Measurements from ENCODE around the gene CFAP210.

The CFAP210 gene, protein sequence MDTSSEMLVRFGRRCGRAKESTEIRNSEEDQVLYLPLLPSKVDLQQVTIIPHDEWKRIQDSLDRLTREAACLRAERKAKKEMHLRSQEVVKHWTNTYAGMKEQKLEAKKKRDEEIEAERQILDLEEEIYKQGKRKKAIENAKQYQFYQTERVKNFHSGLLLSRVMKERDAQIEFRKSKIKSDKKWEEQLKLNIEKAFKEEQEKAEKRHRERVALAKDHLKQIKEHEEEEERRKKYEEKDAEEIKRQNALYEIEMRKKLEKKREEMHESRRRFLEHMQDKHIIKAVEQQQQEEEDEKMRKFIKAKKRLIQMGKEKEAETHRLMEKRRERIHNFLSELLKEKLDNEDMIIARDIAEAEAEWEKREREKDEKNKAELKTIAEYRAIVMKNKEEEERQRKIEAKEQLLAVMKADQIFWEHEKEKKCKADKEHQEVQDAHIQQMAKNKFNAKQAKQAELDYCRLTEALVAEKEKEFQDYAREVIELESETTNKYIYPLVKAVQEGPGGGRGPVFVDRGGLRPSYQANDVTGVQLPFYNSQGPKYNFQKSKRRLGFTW

DNA sequence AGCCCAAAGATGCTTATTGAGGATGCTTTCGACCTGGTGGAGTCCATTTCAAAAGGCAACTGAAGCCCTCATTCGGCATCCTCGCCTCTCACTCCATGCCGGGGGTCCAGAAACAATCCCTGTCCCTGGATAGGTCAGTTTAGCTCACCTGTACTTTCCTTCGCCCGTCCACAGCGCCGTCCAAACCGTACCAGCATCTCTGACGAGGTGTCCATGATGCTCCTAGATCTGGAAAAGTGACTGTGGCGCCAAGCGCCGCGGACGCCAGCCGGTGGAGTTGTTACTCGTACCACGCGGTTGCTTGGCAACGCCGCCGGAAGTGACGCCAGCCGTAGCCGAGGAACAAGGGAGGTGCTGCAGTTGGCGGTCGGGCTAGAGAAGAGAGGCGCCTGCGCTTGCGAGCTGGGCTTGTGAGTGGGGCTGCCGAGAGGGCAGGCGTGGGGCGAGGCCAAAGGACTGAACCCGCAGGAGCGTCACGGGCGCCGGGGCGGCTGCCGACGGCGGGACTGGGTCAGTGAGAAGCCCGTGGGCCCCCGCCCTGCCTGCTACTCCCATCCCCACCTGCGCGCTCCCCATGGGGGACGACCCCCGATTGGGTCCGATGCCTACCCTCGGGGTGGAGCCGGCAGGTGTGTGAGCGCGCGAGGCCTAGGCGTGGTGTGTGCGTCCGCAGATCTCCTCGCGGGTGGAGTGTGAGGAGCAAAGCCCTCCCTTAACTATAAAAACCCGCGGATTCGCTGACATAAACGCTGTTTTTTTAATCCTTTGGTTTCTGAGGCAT, at the start of gene CFAP210, which contains the start of gene PHOSPHO2:
CFAP210 (minus strand) TSS at position 293 of the 781 bp plus-strand sequence; CDS start at position 215, 78 bp downstream.
PHOSPHO2 (plus strand) TSS at position 357 of the 781 bp plus-strand sequence. CDS start 6,503 bp downstream, outside the sequence.
- peak; percentile 99 for DNase-seq

DNA sequence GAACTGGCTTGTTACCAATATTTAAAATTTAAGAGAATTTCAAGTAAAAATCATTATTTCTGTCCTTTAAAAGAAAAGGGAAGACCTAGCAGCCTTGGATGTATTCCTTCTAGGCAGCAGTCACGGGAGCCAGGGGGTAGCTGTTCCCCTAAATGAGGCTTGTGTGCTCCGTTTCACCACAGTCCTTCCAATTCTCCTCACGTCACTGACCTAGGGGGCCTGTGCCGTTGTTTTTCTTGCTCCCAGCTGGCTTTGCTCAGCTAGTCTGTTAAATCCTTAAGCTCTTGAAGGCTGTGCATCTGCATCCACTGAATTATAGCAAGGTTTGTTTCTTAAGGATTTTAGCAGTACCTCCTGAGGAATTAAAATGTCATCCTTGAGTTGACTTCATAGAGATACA, 49.3 kb upstream of the CFAP210 start:
- DNase-seq, result no peak

DNA sequence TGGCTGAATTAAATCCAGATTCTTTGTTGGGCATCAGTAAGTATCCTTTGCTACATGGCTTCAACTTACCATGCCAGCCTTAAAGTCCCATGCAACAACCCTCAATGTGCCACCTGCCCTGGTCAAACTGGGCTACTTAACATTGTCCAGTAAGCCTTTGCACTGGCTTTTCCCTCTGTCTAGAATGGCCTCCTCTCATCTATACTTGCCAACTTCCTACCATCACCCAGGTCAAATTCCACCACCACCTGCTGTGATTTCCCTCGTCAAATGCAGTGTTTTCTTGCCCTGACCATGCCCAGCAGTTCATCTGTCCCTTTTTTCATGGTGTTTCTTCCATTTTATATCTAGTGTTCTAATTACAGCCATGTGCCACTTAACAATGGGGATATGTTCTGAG, 45.1 kb upstream of the CFAP210 start:
- DNase-seq, result no peak

DNA sequence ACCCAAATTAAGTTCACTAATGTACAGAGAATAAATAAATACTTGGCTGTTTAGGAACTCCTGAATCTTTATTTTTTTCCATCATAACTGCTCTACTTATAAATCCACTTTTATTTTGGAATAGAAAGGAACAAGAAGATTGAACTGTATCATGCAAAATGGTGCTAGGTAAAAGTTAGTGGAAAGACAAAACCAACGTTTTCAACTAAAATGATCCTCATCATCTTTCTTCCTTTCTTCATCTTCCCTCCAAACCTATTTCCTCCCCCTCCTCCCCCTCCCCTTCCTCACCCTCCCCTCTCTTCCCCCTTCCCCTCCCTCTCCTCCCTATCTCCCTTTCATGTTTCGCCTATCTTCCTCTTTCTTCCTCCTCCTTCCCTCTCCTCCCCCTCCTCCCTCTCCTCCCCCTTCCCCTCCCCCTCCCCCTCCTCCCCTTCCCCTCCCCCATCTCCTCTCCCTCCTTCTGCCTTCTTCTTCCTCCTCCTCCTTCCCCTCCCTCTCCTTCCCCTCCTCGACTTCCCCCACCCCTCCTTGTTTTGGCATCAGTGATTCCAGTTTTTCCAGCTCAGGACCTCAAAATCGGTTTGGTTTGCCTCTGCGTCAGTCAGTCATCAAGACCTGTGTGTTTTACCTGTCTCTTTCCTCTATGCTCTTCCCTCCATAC, 44.5 kb upstream of the CFAP210 start:
- no peak for DNase-seq

DNA sequence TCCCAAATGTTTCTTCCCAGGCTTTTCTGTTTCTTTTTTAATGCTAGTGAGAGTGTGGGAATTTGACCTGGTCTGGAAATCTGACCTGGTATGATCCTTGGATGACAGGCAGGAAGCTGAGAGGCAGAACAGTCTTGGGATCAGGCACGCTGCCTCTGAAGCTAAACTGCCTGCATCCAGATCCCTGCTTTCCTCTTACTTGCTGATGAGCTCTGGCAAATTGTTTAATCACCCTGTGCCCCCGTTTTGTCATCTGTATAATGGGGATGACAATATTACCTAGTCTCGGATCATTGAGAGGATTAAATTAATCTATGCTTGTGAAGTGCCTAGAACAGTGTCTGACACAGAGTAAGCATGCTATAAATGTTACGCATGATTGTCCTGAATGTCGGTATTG, 42.7 kb upstream of the CFAP210 start:
- DNase-seq, result no peak

DNA sequence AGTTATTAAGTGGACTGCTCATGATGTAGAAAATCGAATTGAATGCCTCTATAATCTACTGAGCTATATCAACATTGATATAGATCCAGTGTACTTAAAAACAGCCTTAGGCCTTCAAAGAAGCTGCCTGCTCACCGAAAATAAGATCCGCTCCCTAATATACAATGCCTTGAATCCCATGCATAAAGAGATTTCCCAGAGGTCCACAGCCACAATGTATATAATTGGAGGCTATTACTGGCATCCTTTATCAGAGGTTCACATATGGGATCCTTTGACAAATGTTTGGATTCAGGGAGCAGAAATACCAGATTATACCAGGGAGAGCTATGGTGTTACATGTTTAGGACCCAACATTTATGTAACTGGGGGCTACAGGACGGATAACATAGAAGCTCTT, 41.4 kb upstream of the CFAP210 start:
- DNase-seq, result no peak

DNA sequence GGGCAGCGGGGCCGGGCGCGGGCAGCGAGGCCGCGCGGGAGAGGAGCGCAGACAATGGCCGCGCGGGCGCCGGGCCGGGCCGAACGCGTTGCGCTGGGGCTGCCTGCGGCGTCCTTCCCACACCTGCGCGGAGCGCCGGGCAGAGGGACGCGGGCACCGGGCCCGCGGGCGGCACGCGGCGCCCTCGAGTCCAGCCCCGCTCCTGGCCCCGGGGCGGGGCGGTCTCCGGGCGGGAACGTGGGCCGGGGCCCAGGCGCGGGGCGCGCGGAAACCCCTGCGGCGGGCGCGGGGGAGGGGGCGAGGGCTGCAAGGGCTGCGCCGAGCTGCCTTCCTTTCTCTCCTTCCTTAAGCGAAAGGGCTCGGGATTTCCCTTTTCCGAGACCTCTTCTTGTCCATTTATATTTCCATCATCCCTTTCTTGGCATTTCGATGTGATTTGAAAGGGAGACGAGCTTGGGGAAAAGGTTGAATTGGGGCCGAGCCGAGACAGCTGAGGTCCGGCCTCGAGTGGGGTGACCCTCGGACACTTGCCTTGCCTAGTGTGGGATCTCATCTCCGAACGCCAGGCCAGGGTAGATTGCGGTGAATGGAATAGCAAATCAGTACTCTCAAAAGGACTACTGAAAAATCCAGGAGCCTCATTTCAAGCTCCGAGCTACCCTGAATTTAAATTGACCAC, 40.1 kb upstream of the CFAP210 start:
- no peak for DNase-seq

DNA sequence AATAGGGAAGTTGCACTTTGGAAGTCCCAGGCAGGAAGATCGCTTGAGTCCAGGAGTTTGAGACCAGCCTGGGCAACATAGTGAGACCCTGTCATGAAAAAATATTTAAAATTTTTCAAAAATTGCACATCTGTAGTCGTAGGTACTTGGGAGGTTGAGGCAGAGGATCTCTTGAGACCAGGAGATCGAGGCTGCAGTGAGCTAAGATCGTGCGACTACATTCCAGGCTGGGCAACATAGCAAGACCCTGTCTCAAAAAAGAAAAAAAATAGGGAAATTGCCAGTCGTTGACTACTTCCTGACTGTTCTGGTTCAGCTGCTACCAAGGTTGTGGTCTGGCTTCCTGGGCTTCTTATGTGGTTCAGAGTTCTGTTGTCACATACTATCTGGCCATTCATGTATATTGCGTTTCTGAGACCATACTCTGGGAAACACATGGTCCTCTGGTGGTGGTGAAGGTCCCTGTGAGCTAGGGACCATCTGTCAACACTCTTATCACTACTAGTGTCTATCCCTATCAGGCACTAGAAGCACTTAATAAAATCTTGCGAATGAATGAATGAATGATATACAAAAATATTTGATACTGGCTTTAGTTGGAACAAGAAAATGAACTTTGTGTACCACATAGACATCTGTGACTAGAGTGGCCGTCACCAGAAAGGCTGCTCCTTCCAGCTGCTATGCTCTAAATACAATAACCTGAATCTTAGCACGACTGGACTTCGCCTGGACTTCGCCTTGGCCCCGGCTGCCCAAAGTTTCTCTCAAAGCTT, 38.6 kb upstream of the CFAP210 start:
- no peak for DNase-seq

DNA sequence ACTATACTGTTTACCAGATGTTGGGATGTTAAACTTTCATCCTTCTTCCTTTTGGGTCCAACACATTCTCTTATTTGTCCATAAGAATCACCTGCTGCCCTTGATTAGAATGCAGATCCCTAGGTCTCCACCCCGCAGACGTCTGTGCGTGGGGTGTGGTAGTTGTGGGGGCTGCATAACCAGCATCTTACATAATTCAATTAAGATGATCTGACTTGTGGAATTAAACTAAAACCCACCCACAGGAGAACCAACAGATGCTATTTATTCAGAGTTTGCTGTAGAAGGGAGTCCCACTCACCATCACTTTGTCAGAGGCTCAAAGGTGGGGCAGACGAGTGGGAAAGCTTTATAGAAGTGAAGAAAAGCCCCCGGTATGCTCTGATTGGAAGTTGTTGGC, 37.9 kb upstream of the CFAP210 start:
- DNase-seq, result no peak

DNA sequence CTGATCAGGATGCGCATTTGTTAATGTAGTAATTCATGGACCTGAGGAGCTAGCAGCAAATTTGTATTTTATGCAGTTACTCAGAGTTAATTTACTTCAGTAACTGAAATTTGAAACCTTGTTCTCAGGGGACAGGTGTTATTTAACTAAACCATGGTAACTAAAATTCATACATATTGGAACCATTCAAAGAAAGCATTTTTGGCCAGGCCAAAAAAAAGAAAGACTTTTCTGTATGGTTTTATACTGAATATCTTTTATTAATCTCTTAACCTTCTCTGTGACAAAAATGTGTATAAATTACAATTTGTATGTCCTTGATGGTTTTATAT, 35.0 kb upstream of the CFAP210 start:
- DNase-seq, result no peak

DNA sequence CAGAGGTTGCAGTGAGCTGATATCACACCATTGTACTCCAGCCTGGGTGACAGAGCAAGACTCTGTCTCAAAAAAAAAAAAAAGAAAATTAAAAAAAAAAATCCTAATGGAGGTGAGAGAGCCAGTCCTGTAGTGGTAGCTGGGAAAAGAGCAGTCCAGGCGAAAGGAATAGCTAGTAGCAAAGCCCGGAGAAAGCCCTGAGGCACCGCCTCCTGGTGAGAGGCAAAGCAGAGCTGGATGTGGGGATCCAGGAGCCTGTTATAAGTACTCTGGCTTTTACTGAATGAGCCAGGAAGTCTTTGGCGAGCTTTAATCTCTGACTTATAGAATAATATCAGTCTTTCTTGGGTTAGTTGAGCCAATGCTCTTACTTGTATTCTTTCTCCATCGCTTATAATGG, 32.9 kb upstream of the CFAP210 start:
- no peak for DNase-seq

DNA sequence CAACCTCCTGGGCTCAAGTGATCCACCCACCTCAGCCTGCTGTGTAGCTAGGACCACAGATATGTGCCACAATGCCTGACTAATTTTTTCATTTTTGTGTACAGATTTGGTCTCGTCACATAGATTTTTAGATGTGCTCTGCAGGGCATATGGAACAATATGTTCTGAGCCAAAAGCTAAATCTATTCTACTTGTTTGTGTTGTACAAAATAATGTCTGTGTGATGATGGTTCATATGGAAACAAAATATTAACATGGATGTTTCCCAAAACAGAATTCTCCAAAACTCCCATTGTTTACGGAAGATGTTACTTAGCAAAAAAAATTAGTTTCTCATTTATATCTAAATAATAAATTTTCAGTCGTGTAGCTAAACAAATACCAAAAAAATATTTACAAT, 26.8 kb upstream of the CFAP210 start:
- no peak for DNase-seq

DNA sequence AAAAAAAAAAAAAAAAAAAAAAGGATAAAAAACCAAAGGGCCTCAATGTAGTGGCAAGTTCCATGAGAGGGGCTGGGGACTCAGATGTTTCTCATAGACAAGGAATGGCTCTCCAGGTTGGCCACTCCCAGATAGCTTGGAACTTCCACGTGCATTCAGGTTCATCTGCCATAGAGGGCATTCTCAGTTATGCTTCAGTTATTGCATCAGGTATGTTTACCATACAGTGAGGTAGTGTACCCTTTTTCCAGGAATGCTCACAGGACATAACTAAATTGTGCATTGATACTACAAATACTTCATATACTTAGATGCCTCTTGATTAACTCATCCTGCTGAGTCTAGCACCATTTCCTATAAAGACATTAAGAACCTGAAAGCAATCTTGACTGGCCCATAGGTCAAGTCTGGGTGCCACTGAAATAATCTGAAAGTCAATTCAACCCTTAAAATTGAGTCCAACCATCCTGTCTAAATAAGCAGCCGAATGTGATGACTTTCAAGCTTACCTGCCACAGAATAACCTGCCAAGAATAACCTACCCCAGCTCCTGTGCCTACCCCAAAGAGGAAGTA, 24.8 kb upstream of the CFAP210 start:
- DNase-seq, result no peak

DNA sequence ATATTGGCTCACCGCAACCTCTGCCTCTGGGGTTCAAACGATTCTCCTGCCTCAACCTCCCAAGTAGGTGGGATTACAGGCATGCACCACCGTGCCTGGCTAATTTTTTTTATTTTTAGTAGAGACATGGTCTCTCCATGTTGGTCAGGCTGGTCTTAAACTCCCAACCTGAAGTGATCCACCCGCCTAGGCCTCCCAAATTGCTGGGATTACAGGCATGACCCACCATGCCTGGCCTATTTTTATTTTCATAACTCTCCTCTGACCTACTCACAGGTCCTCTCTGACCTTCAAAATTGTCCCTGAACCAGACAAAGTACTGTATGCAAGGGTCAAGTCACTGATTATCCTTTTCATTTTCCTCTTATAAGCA, 23.5 kb upstream of the CFAP210 start:
- DNase-seq, result no peak

DNA sequence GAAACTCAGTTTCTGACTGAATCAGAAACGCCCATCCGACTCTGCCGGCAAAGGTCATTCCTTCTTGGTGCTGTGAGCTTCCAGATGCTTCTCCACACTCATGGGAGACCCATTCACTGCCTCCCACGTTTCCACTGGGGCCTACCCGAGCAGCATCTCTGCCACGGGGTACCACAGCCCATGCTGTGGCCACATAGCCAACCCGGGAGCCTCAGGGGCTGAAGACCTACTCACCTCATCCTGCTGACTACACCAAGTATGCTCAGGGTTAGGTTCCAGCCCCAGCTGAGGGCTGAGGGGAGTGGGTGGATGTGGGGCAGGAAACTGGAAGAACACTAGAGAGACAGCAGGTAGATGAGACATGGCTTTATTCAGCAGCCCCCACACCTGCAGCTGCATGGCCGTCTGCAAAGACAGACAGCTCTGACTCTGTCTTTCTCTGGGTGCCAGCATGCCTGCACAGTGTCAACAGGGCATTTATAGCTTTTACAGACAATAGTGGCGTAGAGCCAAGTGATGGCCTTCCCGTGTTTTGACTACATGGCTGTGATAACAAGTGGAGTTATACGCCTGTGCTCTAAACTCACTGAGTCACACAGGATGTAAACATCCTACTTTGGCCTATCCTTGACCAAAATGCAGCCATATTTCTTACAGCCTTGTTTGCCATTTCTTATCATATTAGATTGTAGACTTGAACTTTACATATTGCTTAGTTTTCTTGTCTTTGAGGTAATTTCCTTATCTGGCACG, 22.9 kb upstream of the CFAP210 start:
- no peak for DNase-seq

DNA sequence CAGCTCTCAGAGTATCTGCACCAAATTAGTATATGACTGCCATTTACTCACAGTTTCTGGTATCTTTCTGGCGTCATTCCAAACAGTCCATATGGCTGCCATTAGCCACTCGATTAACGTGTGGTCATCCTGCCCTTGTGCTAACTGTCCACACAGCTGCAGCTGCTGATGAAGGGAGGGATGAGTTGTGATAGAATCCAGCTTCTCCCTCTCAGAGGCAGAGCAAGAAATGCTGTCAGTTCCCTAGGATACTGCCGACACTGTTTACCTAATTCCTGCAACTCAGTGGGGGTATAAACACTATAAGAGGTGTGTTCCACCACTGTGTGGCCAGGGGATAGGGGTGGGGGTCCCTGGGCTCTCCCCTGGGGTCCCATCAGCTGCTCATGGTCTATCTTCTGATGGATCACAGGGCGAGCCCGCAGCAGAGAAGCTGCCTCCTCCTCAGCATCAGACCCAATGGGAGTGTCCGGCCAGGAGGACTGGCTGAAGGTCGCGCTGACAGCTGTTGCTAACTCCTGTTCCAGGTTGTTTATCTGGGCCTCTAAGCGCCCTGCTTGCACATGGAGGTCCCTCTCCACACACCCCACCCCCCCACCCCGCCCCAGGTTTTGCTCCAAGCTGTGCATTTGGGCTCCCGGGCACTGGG, 22.2 kb upstream of the CFAP210 start:
- DNase-seq, result no peak

DNA sequence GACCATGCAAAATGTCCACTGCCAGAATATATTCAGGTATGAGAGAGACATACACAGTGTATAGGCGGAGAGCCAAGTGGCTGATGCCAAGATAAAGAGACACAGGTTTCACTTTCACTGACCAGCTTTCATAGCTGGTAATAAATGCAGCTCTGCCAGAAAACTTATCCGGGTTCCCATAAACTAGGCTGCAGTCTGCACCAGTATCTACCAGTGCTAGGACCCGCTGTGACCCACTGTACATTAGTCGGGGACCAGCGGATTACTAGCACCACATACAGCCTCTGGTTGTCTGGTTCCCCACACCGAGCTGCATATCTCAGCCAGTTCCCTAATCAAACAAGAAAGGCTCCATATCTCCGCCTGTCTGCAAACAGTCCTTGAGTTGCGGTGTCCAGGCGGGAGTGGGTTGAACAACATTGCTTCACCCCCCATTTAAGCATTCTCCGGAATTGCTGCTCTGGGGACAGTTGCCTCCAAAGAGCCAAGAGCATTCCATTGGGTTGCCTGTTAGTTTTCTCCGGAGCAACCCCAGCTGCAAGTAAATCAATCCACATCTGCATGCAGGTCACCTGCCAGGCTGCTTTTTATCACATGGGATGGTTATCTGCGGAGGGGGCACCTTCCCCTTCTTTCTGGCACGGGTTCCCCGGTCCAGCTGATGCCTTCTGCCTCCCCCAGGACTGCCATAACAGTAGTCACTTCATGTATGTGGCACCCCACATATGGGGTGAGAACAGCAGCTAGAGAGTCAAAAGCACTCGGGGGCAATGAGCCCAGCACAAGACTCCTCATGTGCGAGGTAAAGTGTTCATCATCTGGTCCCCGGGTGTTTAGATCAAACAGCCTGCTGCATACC, 21.4 kb upstream of the CFAP210 start:
- no peak for DNase-seq

DNA sequence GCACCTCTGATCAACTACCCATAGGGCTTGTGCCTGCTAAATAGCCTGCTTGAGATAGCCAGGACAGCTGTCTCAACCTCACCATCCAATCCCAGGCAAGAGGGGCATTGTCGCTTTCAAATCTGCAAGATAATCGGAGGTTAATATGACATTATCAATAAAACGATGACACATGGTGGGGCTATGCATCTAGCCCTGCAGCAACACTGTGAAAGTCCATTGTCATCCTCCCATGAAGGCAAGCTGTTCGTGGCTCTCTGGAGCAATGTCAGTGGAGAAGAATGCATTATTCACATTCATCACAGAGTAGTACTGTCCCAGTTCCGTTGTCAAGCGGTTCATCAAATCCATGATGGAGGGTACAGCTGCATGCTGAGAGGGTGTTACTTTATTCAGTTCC, 20.5 kb upstream of the CFAP210 start:
- DNase-seq, result no peak

DNA sequence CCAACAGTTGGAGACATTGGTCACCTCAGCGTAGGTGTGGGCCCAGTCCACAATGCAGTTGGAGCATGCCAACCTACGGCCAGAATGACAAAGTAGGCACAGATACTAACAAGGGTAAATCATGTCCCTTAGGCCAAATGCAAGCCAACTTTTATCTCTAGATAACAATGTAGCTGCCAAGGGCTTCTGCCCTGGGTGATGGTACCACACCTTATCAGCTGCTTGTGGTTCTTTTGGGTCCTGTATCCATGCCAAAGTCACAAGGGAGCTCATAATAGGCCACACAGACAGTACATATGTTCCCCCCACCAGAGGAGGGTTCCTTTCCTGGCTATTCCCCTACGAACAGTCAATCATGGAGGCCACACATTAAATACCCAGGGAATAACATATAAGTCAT, 19.1 kb upstream of the CFAP210 start:
- DNase-seq, result no peak

Measured in stimulated activated naive CD4-positive, alpha-beta T cell treated with Interleukin-2 at 50 U/mL for 16 hours (primary cell).